RPMI7951 (cell line): ENCODE data around the gene TCP11X2. TPM values are rescaled to one million over a fixed set of nuclear protein-coding genes. Genes with fewer than 3 reads are reported as not detected.
"Not testable (repeated sequence)": the region's sequence is repeated elsewhere in the genome, so short reads cannot be mapped to it uniquely, and the experiment has no call there.

Experiments used
- DNase-seq: peaks from one replicate; pipeline ENCODE4 v3.0.0-alpha.2; 2012; ENCODE audit warnings: low read depth
- total RNA-seq: library from RNA; depleted of rRNA; stranded (reverse); fragments of >200 nt; shearing (Covaris generic); gene quantifications from 2 replicates; pipeline ENCODE4 v1.2.3, GENCODE V29; 2014; rRNA removed

Gene TCP11X2
- total RNA-seq: not detected in 2 replicates

DNA sequence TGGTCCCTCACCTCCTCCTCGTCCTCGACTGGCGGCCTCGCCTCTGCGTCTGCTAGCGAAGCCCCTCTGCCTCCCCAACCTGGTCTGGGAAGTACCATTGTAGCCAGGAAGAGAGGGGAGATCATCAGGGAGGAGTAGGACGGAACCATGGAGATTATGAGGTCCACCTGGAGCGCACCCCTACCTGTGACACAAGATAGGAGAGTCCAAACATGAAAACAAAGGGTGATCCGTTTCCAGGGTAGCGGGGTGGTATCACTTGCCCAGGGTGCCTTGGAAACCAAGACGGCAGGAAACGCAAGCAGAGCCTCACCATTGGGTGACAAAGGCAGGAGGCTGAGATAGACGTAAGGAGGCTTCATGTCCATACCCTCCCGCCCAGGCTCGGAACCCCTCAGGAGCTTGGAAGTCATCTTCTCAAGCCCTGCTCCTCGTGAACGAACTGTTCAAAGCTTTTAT lies at the start of gene TCP11X2:
TCP11X2 (minus strand) TSS at position 51 of the 459 bp plus-strand sequence.
- not testable (repeated sequence) for DNase-seq

DNA sequence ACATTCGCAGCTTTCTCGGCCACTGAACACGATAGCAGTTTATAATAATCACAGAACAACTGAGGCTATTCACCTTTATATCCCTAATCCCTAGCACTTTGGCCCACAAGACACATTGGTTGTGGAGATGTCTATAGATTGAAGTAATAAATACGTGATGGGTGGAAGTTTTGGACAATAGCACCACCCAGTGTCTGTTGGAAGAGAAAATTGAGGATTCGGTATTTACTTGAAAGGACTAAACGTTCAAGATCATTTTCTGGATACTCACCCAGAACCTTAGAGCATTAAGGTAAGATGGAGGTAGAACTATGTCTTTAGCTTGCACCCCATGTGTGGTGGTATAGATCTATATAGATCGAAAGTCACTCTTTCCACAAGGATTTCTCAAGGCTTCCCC lies 45.7 kb upstream of the TCP11X2 start:
- DNase-seq: peak; percentile 32

GRCh38 chrX:102515975-102516941 lies 44.6 kb upstream of the TCP11X2 start, which contains the start of gene TMSB15A:
TMSB15A (minus strand) TSS chrX:102516739.
- DNase-seq: peak; percentile 48

DNA sequence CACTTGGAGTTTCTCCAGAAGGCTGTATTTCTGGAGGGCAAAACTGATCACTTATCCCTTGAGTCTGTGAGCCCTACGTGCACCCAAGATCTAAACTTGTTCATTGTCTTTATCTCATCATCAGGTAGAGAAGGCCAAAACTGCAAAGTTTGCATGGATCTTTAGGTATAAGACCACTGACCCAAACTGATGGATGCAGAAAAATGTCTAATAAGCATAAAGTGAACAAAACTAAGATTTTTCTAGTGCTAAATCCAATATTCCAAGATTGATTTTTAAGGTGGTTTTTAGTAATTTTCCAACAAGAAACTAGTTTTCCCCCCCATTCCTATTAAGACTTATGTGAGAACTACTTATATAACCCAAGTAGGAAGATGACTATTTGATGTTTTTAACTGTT lies 42.9 kb upstream of the TCP11X2 start:
- no peak for DNase-seq

GRCh38 chrX:102498732-102499131 lies 27.1 kb upstream of the TCP11X2 start:
- no peak for DNase-seq

DNA sequence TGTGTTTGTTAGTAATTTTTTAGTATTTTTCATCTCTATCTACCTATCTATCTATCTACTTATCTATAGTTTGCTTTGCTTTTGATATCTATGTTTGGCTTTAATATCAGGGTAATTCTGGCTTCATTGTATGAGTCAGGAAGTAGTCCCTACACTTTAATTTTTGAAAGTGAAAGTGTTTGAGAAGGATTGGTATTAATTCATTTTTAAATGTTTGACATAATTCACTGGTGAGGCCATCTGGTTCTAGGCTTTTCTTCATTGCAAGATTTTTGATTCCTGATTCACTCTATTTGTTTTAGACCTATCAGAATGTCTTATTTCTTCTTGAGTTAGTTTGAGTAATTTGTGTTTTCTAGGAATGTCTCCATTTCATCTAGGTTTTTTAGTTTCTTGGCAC lies 20.2 kb upstream of the TCP11X2 start:
- no peak for DNase-seq

DNA sequence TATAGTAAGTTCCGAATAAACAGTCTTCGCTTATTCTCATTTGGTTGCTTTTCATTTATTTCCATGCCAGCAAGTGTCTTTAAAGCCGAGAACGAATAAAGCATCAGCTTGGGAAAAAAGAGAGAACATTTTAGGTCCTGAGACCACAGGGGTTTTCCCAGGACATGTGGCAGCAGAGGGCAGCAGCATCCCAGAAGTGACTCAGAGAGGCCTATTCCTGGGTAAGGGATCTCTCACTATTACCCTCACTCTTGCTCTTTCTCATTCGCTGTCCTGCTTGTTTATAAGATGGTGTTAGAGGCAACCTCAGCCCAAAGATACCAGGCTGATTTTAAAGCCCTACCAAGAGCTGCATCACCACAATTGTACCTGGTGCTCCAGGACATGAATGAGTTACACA lies 7.2 kb upstream of the TCP11X2 start:
- DNase-seq: not testable (repeated sequence)

DNA sequence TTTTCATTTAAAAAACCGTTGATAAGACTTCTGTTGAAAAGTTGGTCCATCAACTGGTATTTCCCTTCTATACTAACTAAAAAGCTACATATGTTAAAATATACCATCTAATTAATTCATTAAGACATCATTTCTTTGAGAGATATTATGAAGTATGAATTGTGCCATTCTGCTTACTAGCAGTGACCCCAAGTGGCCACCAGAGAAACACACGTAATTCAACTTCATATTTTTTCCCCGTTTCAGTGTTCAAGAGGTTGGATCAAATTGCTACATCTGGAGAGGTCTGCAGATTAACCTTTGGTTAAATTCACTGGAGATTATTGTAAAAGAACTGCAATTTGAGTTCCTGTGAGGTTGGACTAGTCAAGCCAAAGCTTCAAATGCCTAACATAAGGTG lies 1.4 kb downstream of the TCP11X2 start:
- not testable (repeated sequence) for DNase-seq

GRCh38 chrX:102458615-102459014 lies 13.0 kb downstream of the TCP11X2 start:
- DNase-seq: not testable (repeated sequence)

GRCh38 chrX:102439908-102440307 lies 31.7 kb downstream of the TCP11X2 start, which contains the start of gene NXF2B:
NXF2B (minus strand) TSS chrX:102440008; CDS start chrX:102380036, 59,972 bp downstream.
- DNase-seq: not testable (repeated sequence)

DNA sequence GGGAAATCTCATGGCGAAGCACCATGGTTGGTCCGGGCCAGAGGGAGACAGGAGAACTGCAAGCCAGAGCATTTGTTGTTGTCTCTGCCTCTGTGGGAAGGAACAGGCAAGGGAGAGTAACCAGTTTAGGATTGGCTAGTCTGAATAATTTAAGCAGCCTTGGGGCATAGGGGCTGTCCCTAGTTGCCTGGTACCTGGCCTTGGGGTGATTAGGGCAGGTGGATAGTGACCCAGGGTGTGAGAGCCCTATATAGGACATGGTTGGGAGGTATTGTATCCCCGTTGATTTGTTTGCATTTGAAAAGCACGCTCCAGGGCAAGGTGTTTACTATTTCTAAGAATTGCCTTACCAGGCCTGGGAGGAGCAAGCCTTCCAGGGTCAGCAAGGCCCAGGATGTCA lies 57.1 kb downstream of the TCP11X2 start:
- not testable (repeated sequence) for DNase-seq

Other genes starting within 250 kb of the TCP11X2 start
- gene NXF2, start 224.6 kb downstream of the TCP11X2 start, total RNA-seq: not detected in 2 replicates
- gene NXF2B, start 31.8 kb downstream of the TCP11X2 start, total RNA-seq: not detected in 2 replicates
- gene TMSB15A, start 44.9 kb upstream of the TCP11X2 start, total RNA-seq: 27.1 and 39.8 TPM in 2 replicates
- gene ARMCX5, start 127.7 kb upstream of the TCP11X2 start, total RNA-seq: 9.1 and 12.1 TPM in 2 replicates
- 0.20 and 0.36 TPM in 2 replicates for gene GPRASP1, start 179.7 kb upstream of the TCP11X2 start, total RNA-seq
- 6.2 and 6.6 TPM in 2 replicates for gene GPRASP2, start 240.6 kb upstream of the TCP11X2 start, total RNA-seq
- 1.2 and 1.3 TPM in 2 replicates for gene GPRASP3, start 248.9 kb upstream of the TCP11X2 start, total RNA-seq